Activated CD8-positive, alpha-beta memory T cell treated with anti-CD3 and anti-CD28 coated beads, Interleukin-2, amount 50 U/mL, for 48 hours (primary cell): Measurements from ENCODE around the gene BAIAP2L2.

Experiments used
- DNase-seq: peaks from one replicate; pipeline ENCODE4 v3.0.0-alpha.2; 2020

BAIAP2L2 gene

DNA sequence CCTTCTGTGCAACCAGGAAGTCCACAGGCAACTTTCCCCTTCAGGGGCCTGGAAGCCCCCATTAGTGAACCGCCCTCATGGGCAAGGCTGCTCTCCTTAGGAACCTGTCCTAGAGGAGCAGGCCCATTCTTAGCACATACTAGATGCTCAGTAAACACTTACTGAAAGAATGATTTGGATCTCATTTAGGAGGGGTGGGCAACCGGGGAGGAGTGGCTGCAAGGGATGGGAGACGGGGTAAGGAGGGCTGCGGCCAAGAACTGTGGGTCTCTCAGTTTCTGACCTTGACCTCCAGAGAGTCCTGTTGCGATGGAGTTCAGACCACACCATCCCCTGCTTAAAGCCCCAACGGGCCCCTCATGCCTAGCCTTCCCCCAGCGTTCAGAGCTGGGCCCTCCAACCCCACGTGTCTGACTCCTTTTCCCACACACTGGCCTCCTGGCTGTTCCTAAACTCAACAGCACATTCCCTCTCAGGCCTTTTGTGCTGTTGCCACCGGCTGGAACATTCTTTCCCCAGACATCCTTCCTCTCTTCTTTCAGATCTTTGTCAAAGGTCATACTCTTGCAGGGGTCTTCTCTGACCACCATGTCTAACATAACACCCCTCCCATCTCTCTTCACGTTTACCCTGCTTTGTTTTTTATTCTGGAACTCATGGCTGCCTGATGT lies 74.0 kb downstream of the BAIAP2L2 start:
- no peak for DNase-seq

DNA sequence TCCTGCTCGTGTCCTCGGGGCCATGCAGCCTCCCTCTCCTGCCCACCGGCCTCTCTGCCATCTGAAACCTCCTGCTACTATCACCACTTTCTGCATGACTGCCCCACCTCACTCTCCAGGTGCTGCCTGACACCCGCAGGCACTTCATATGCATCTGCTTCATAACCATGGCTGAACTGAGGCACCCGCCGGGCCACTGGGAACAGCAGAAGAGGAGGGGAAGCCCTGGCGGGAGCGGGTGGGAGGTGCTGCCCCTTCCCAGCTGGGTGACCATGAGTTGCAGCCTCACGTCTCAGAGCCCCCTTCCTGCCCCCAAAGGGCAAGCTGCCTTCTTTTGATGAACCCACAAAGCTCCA lies 75.0 kb downstream of the BAIAP2L2 start:
- no peak for DNase-seq
